GM21786 (cell line): Measurements from ENCODE around the gene ACCS.
A peak's percentile ranks its signal among the peaks of the same experiment; 100 is the strongest.

Experiments used
- ATAC-seq: cut with Tn5 transposase; IDR thresholded peaks from one replicate; pipeline ENCODE4 v1.9.1; 2021; ENCODE audit not compliant: unreplicated experiment

ACCS gene, protein sequence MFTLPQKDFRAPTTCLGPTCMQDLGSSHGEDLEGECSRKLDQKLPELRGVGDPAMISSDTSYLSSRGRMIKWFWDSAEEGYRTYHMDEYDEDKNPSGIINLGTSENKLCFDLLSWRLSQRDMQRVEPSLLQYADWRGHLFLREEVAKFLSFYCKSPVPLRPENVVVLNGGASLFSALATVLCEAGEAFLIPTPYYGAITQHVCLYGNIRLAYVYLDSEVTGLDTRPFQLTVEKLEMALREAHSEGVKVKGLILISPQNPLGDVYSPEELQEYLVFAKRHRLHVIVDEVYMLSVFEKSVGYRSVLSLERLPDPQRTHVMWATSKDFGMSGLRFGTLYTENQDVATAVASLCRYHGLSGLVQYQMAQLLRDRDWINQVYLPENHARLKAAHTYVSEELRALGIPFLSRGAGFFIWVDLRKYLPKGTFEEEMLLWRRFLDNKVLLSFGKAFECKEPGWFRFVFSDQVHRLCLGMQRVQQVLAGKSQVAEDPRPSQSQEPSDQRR

DNA sequence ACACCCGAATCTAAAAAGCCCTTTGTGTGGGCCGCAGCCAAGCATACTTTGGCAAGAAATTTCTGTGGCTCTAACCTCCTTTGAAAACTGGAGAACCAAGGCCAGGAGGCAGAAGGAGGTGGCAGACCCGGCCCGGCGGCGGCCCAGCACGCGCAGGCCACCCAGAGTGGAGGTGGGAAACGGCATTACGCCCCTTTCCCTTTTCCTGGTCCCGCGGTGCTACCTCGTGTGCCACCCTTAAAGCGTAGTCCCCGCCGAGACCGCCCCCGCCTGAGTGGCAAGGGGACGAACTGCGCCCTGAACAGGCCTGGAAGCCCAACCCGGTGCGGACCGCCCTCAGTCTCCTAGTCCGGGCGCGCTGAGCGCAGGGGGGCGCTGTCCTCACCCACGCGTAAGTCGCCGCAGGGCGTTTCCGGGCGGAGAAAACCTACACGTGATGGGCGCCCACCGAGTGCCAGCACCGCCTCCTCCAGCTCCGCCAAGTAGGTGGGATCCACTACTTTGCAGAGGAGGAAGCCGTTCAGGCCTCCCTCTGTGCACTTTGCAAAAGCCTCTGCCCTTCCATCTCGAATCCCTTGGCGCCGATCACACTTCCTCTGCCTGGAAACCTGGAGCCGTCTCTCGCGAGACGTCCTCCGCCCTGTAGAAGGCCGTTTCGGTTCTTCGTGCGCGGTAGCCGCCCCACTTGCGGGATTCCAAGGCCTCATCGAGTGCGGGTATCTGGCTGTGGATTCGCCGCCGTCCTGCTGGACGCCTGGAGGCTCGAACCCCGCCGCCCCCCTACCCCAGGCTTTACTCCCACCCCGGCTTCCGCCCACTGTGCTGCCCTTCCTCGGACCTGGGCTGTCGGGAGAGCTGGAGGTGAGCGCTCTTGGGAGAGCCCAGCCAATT lies at the start of gene ACCS:
Gene ACCS (plus strand): TSS at position 430 of the 891 bp plus-strand sequence. CDS start 1,358 bp downstream, outside the sequence.
- ATAC-seq: peak; percentile 95

DNA sequence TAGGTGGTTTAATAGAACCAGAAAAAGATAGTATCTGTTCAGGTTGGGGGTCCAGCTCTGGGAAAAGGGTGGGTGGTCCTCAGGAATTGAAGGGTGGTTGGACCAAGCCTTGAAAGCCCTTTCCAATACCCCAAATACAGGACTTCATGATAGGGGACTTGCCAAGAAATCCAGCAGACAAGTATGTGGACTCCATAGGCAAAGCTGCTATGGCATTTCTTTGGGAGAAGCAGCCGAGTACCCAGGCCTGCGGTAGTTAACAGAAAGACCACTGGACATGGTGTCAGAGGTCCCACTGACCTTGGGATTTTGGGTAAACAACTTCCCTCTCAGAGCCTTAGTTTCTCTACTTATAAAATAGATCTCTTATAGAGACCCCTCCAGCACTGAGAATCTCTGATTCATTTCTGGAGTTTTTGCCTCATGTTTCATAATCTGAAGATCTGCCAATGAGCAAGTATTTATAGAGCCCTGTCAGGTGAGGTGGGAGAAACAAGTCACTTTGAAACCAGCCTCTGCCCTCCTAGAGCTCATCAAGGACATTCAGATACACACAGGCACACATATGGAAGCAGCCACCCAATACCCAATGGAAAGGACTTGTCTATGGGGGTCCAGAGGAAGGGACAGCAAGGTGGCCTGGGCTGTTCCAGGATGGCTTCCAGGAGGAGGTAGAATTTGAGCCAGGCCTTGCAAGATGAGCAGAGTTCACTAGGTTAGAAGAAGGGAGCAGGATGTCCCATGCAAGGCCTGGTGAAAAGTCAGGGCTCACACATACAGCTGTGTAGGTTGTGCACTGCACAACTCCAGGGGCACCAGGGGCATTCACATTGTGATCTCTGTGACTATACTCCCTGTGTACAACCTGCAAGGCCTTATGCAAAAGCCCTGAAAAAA lies 49.3 kb upstream of the ACCS start:
- no peak for ATAC-seq

DNA sequence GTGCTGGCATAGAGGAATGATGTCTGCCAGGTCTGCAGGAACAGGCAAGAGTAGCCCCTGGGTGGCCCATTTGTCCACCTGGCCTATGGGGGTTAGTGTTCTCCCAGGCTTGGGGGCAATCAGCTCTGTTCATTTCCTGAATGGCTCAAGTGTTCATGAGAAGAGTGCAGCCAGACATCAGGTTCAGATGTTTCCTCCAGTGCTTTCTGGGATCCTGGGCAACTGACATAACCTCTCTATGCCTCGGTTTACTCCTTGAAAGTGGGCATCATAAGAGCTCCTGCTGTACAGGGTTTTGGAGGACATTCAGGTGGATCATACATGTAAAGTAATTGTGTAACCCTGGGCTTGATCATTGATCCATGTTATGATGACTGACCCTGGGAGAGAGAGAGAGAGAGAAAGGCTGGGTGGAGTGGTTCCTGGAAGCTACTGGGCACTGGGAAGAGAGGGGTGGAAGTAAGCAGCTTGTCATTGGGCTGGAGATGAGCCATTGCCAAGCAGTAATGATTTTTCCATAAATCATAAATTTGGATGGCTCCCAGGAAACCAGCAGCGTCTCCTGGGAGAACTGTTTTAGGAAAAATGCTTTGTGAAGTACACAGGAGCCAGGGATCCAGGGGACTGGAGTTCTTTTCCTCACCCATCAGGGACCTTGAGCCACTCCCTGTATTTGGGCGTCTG lies 48.5 kb upstream of the ACCS start:
- no peak for ATAC-seq

DNA sequence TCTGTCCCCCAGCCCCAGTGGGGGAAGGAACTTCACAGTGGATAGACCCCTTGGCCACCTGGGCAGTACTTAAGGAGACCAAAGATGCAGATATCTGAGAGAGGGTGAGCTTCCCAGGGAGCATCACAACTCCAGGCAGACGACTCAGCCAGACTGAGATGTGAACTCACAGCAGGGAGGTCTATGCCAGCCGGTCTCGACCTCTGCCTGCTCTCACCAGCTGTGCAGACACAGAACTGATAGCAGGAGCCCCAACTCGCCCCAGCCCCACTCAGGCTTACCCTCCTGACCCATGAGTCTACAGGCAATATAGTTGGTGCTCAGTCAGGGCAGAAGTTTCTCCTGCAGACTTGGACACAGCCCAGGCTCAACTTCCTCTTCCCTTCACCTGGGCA lies 47.9 kb upstream of the ACCS start:
- no peak for ATAC-seq

DNA sequence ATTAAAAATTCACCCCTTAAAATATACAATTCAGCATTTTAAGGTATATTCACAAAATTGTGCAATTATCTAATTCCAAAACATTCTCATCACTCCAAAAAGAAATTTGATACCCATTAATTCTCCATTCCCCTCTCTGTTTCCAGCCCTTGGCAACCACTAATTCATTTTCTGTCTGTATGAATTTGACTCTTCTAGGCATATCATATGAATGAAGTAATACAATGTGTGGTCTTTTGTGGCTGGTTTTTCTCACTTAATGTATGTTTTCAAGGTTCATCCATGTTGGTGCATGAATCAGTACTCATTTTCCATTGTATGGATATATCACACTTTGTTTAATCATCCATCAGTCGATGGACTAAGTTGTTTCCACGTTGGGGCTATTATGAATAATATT lies 47.2 kb upstream of the ACCS start:
- no peak for ATAC-seq

DNA sequence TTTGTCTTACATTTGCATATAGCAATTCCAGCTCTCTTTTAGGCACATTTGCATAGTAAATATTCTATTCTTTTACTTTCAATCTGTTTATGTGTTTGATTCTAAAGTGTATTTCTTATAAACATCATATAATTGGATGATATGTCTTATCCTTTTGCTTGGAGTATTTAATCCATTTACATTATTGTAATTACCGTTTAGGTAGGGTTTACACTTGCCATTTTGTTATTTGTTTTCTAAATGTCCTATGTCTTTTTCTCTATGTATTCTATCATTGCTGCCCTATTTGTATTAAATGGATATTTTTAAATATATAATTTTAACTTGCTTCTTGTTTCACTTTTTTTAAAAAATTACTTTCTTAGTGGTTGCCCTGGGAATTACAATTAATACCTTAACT lies 41.1 kb upstream of the ACCS start:
- ATAC-seq: no peak

DNA sequence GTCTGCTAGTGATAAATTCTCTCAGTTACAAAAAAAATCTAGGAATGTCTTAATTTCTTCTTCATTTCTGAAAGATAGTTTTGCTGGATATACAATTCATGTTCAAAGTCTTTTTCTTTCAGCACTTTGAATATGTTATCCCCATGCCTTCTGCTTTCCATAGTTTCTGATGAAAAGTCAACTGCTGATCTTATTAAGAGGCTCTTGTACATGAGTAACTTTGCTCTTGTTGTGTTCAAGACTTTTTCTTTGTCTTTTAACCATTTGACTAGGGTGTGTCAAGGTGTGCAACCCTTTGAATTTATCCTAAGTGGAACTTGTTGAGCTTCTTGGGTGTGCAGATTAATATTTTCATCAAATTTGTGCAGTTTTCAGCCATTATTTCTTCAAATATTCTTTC lies 40.3 kb upstream of the ACCS start:
- ATAC-seq: no peak

DNA sequence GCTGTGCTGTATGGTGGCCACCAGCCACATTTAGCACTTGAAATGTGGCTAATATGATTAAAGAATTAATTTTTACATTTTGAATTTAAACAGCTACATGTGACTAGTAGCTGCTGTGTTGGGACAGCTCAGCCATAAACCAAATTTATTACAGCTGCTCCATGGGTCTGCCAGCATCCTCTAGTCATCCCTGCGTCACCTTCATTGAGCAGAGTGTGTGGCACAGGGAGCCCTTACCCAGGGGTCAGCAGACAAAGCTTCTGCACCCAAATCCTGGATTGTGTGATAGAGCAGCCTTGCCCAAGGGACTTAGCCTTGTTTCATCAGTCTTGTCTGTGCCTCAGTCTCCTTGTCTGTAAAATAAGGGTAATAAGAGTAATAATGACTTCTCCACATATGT lies 37.7 kb upstream of the ACCS start:
- no peak for ATAC-seq

DNA sequence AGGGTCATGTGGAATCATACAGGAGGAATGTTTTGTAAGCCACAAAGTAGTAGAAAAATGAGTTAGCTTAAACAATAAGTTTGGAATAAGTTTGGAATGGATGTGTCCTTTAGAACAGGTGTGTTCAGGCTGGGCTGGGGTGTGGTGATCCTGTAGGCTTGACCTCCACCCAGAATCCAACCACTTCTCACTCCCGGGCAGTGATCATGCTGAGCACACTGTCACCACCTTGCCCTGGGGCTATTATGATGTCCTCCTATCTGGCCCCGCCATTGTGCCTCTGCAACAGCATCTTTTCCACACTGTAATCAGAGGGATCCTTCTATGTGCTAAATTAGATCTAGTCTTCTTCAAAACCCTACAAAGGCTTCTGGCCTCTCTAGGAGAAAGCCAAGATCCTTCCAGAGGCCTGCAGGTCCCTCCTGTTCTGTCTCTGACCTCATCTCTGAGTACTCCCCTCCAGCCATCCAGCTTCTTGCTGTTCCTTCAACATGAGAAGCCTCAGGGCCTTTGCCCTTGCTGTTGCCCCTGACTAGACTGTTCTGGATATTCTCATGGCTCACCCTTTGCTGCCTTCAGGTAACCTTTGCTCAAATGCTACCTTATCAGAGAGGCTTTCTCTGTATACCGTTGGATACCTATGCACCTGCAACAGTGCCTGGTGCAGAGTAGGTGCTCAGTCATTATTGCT lies 37.1 kb upstream of the ACCS start:
- no peak for ATAC-seq

DNA sequence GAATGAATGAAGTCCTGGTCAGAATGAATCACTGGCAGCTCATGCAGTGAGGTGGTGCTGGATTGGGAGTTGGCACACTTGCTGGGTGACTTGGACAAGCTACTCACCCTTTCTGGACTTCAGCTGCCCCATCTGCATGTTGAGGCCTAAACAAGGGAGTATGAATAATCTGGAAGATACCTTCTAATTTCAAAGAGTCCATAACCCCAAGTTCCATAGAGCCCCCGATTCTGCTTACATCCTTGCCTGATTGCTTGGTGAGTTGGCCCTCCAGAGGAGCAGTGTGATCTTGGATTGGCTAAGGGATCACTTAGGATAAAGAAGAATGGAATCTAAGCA lies 36.6 kb upstream of the ACCS start:
- ATAC-seq: no peak

DNA sequence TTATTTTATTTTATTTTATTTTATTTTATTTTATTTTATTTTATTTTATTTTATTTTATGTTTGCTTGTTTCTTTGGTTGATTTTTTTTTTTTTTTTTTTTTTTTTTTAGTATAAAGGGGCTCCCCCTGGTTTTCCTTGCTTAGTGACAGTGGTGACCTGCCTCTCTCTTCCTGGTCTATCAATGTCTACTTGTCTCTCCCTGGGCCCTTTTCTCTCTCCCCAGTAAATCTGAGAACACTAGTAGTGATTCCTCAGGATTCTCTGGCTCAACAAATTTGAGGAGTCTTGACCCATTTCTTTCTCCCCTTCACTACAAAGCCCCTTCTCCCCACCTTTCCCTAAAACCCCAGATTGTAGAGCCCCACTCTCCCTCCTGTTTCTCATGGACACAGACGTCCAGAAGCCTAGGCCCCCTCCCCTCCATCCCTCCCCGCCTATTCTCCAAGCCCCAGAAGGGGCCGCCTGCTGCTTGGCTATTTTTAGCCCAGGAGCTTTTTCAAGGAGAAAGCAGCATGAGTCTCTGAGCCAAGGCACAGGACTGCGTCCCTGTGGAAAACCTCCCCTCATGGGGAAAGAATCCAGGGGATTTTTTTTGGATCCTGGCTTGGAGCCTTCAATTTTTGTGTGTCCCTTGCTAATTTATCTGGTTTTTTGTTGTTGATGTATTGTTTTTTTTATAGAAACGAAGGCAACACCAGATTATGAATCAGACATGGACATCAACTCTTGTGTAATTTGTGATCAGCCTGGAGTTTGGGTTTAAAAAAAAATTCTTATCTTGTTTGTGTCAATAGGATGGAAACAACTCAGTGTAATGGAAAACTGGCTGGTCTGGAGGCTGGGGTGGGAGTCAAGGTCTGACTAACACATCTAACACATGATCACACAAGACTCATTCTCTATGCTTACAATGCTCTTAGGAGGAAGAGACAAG lies 35.8 kb upstream of the ACCS start:
- no peak for ATAC-seq

DNA sequence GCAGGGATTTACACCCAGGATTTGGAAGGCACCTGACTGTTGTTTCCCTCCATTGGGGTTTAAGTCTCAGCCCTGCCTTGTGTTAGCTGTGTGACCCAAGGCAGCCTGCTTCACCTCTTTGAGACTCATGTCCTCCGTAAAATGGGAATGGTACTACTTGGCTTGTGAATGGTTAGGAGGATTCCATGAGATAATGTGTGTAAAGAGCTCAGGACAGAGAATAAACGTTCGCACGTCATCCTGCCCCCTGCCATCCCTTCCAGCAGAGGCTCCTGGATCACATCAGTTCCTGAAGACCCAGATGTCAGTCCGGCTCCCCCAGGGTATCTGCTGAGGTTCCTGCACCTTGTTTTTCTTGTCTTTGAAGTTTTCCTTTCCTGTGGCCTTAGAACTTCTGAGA lies 35.1 kb upstream of the ACCS start:
- ATAC-seq: no peak

DNA sequence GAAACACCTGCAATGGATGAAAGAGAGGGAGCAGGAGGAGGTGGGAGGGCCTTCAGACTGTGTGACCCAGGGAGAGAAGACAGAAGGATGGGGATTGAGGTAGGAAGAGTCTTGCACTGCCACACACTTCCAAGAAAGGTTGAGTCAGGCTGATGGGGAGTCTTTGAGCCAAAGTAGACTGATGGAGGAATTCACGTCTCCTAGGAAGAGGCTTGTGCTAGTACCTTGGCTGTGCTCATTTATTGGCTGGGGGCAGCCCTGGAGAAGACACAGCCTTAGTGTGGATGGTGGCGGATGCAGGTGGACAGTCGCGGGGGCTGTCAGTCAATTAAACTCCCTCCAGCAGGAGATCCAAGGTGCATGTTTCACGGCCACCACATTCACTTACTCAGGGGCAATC lies 34.5 kb upstream of the ACCS start:
- no peak for ATAC-seq

DNA sequence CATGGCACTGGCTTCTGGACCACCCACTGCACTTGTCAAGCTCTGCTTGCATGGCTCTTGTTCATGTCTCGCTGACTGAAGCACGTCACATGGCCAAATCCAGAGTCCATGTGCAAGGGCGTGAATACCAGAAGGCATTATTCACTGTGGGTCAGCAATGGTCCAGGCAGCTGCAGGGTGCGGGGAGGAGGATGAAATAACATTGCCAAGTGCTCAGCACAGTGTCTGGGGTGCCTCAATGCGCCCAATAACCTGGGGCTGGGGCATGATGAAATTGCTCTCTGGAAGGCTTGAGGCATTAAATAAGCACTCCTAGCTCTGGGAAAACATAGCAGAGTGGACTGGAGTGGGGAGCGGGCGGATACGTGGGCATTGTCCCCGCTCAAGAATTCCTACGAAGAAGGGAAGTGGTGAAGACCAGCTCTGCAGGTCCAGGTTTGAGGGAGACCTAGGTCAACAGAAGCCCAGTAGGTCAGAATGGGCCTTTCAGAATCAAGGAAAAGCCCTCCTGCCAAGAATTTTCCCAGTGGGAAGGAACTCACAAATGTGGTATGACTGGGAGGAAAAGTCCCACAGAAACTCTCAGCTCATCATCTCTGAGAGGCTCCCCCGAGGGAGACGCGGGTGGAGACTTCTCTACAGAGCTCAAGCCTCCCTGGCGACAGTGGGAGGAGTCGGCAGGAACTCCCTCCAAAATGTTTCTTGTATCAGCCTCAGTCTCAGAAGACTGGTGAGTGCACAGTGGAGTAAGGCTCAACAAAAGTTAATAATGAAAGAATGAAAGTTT lies 33.6 kb upstream of the ACCS start:
- no peak for ATAC-seq

DNA sequence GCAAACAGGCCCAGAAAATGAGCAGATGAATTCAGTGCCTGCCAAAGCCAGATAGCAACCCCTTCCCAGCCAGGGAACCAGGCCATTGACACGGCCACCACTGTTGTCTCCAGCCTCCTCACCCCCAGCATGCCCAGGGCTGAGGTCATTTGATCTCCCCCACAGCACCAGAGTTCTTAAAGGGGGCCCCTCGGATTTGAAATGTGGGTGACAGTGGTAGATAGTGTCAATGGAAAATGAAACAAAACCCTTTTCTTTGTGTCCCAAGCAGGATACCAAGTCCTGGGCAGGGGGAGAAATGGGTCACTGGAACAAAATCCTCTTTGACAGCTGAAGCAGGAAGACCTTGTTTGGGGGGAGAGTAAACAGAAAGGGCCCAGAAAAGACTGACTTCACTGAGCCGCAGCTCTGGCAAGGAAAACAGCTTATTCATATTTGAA lies 32.6 kb upstream of the ACCS start:
- no peak for ATAC-seq

DNA sequence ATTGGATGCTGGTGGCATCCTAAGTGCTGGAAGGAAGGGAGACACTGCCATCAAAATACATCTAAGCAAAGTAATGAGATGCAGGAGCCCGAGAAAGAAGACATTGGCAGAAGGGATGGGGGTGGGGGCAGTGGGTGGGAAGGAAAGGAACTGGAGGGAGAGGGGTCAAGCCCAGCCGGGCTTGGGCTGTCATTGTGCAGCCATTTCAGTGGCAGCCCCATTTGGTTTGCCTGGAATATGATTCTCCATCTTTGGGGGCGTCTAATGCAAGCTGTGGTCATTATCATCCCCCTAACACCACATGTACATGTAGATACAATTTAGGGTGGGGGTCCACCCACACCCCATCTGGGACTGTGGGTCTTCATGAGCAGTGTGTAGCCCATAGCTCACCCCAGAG lies 32.2 kb upstream of the ACCS start:
- ATAC-seq: no peak

DNA sequence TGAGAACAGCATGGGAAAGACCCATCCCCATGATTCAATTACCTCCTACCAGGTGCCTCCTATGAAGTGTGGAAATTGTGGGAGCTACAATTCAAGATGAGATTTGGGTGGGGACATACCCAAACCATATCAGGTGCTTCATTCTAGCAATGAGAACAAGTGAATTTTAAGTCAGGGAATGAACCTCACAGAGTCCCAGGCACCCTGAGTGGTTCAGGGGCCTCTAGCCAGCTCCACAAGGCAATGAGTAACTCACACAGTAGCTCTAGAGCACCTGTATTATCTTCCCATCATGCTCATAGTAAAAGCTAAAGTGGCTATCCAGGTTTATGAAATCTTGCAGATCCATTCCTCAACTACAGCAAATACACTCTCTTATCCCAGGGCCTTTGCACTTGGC lies 31.4 kb upstream of the ACCS start:
- no peak for ATAC-seq
